Heart left ventricle (tissue), 13 donors: ENCODE results near the gene NFIC.
"Not testable (repeated sequence)": the region's sequence is repeated elsewhere in the genome, so short reads cannot be mapped to it uniquely, and the experiment has no call there.

Source experiments
- POLR2A ChIP-seq, 2 donors: fragments of 450-650 bp; IDR thresholded peaks; one replicate each; pipeline ENCODE4 v1.6.1; 2017; ENCODE audit warnings: antibody characterized with exemption in 2 of 2, mild to moderate bottlenecking in 2 of 2, moderate library complexity in 2 of 2
- TF ChIP-seq, protein P1 (sequence below), 12 donors: fragments of 200-600 bp; sonication (generic) in 4 of 12; IDR thresholded peaks; one replicate each; pipeline versions ENCODE4 v1.5.0 to v1.8.0; 2018 to 2022; ENCODE audit warnings: antibody characterized with exemption in 12 of 12, mild to moderate bottlenecking in 5 of 12
- donor health status: ischemic (EF 13 %, LVEDD 7.1; RV severe dilation, severe dysfunction).
- donor health status: DM: no; HTN: yes; CAD: no.
- donor health status: DM: no; HTN: no; CAD: no.
- donor health status: ischemic (EF 25% LVEDD 6.9; RV normal size, moderate dysfunction).
- donor health status: ischemic (EF 25% LVEDD 5.7; RV mildly dilated, moderate dysfunction).
- donor health status: ischemic (EF 35%, LVEDD 5.7; RV mildly dilated, moderate dysfunction).
- donor health status: nonischemic (EF 11% LVEDD 7.7; RV severe dilation, severe dysfunction).
- donor health status: DM: yes; HTN: yes; CAD: no.
- donor health status: PGD.
- donor health status: ischemic (EF 29% LVEDD 5.4; RV normal size, mild dysfunction).
- donor health status: nonischemic (EF 23%, LVEDD 6.1; RV moderate dilation, normal function).

- TF ChIP-seq, protein P1, sequence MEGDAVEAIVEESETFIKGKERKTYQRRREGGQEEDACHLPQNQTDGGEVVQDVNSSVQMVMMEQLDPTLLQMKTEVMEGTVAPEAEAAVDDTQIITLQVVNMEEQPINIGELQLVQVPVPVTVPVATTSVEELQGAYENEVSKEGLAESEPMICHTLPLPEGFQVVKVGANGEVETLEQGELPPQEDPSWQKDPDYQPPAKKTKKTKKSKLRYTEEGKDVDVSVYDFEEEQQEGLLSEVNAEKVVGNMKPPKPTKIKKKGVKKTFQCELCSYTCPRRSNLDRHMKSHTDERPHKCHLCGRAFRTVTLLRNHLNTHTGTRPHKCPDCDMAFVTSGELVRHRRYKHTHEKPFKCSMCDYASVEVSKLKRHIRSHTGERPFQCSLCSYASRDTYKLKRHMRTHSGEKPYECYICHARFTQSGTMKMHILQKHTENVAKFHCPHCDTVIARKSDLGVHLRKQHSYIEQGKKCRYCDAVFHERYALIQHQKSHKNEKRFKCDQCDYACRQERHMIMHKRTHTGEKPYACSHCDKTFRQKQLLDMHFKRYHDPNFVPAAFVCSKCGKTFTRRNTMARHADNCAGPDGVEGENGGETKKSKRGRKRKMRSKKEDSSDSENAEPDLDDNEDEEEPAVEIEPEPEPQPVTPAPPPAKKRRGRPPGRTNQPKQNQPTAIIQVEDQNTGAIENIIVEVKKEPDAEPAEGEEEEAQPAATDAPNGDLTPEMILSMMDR (IDR thresholded peaks at IDR 0.05) = not testable (repeated sequence)
- TF ChIP-seq POLR2A (IDR thresholded peaks at IDR 0.05) = not testable (repeated sequence)
These were observed 25.5 kb downstream of the NFIC start for GRCh38 chr19:3391911-3392310.
